HG02840 (cell line): ENCODE results near the gene RPS6KA2.
A peak's percentile ranks its signal among the peaks of the same experiment; 100 is the strongest.
"Not testable (repeated sequence)": the region's sequence is repeated elsewhere in the genome, so short reads cannot be mapped to it uniquely, and the experiment has no call there.

Experiments
- ATAC-seq: cut with Tn5 transposase; IDR thresholded peaks from one replicate; pipeline ENCODE4 v1.9.1; 2021; ENCODE audit warnings: mild to moderate bottlenecking, moderate library complexity, moderate number of reproducible peaks; ENCODE audit not compliant: unreplicated experiment, low FRiP score

The RPS6KA2 gene

GRCh38 chr6:166389119-166389518 lies 237.9 kb downstream of the RPS6KA2 start:
- no peak for ATAC-seq

GRCh38 chr6:166388290-166389004 lies 238.6 kb downstream of the RPS6KA2 start:
- ATAC-seq: no peak

- ATAC-seq: no peak
Observed at GRCh38 chr6:166387642-166388289, 239.3 kb downstream of the RPS6KA2 start.

GRCh38 chr6:166387098-166387497 lies 240.0 kb downstream of the RPS6KA2 start:
- ATAC-seq: not testable (repeated sequence)

GRCh38 chr6:166386111-166386510 lies 240.9 kb downstream of the RPS6KA2 start:
- ATAC-seq: no peak

- ATAC-seq: not testable (repeated sequence)
Observed at GRCh38 chr6:166383802-166384363, 243.2 kb downstream of the RPS6KA2 start.

GRCh38 chr6:166382933-166383801 lies 243.9 kb downstream of the RPS6KA2 start, which contains the start of gene MPC1:
MPC1 (minus strand) TSS chr6:166382940; CDS start chr6:166382876, 64 bp downstream.
- ATAC-seq: peak; percentile 85

GRCh38 chr6:166382500-166382932 lies 244.5 kb downstream of the RPS6KA2 start:
- ATAC-seq: peak; percentile 4

GRCh38 chr6:166381733-166382499 lies 245.1 kb downstream of the RPS6KA2 start:
- ATAC-seq: peak; percentile 48

GRCh38 chr6:166381381-166381732 lies 245.7 kb downstream of the RPS6KA2 start:
- ATAC-seq: no peak

- ATAC-seq: no peak
Observed at GRCh38 chr6:166379800-166380199, 247.3 kb downstream of the RPS6KA2 start.

GRCh38 chr6:166379103-166379586 lies 247.9 kb downstream of the RPS6KA2 start:
- no peak for ATAC-seq

- no peak for ATAC-seq
Observed at GRCh38 chr6:166377721-166378120, 249.3 kb downstream of the RPS6KA2 start.

GRCh38 chr6:166375013-166375412 lies 252.0 kb downstream of the RPS6KA2 start:
- no peak for ATAC-seq

GRCh38 chr6:166370489-166370888 lies 256.6 kb downstream of the RPS6KA2 start:
- ATAC-seq: no peak

GRCh38 chr6:166369782-166370181 lies 257.3 kb downstream of the RPS6KA2 start:
- ATAC-seq: no peak

GRCh38 chr6:166366921-166367320 lies 260.1 kb downstream of the RPS6KA2 start:
- no peak for ATAC-seq

- no peak for ATAC-seq
Observed at GRCh38 chr6:166365806-166366205, 261.2 kb downstream of the RPS6KA2 start.

- ATAC-seq: no peak
Observed at GRCh38 chr6:166365221-166365620, 261.8 kb downstream of the RPS6KA2 start.

- no peak for ATAC-seq
Observed at GRCh38 chr6:166364456-166364855, 262.6 kb downstream of the RPS6KA2 start.
